GM18870 (cell line): ENCODE data around the gene MTHFSD.

Experiments used
- ATAC-seq: cut with Tn5 transposase; IDR thresholded peaks from one replicate; pipeline ENCODE4 v1.9.1; 2021; ENCODE audit warnings: moderate library complexity; ENCODE audit not compliant: unreplicated experiment

MTHFSD gene

DNA sequence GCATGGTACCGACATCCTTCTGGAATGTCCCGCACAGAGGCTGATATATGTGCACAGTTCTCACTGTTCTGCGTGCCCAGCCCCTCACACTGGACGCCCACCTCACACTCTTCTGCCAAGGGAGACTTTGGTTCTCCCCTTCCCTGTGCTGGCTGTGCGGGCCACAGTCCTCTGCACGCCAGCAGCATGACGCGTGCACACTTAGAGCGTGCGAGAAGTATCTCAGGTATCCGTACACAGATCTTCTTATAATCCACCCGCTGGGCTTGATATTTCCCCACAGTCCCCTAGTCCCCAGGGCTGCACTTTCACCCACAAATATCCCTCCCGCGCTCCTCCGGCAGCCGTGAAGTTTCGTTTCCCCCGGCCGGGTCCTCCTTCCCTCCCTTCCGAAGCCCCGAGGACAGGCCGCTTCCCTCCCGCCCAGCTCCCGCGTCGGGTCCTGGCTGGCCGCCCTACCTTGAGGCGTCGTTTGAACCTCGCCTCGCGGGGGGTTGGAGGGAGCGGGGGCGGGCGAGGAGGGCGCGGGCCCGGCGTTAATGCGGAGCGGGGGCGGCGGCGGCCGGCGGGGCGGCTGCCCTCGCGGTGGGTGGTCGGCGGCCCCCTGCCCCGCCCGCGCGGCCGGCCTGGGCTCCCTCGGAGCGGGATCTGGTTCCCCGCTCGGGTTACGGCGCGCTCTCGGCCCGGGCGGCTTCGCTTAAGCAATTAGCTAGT lies 49.7 kb downstream of the MTHFSD start:
- ATAC-seq: no peak

DNA sequence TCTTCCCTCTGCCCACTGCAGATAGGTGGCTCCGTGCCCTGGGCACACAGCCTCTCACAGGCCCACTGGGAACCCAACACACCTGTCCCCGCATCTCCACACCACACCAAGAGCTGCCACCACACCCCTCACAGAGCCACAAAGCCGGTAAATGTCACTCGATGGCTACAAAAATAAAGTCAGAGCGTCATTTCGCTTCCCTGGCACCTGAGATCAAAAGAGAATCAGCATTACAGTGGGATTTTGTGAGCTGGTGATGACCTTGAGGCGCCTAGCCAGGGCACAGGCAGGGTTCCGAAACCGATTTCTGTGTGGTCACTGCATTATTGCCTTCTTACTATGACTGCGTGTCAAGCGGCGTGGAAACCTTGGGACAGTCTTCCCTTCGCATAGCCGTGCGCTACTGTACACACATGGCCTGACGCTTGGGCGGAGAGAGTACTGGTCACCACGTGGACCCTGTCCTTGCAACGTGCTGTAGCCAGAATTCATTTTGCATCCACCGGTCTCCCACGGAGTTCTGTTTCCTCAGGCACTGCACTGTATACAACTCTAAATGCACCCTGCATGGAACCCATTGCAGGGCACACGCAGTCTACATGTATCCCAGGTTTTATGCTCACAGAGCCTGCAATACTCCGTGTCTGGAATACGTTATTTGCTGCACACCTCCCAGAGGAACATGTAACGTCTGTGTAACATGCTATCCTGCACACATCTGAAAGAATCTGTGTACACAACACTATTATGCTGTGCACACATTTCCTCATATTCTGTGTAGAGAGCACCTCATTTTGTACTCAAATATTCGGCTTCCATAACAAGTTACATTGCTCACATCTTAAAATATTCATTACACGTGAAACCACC lies 50.5 kb downstream of the MTHFSD start:
- ATAC-seq: no peak

DNA sequence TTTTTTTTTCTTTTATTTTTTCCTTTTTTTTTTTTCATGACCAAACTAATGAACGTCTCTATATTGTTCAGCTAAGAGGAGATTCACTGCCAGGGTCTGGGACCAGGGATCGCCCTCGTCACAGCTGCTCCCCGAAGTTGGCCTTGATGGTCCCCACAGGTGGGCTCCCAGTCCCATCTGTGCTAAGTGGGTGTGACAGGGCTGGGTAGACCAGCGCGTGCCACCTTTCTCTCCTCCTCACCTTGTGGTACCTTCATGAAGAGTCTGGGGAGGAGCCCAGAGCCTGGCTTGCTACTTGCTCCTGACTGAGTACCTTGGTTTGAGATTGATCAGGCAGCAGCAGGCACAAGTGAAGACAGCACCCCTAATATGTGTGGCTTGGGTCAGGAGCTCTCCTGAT lies 51.2 kb downstream of the MTHFSD start:
- ATAC-seq: no peak

DNA sequence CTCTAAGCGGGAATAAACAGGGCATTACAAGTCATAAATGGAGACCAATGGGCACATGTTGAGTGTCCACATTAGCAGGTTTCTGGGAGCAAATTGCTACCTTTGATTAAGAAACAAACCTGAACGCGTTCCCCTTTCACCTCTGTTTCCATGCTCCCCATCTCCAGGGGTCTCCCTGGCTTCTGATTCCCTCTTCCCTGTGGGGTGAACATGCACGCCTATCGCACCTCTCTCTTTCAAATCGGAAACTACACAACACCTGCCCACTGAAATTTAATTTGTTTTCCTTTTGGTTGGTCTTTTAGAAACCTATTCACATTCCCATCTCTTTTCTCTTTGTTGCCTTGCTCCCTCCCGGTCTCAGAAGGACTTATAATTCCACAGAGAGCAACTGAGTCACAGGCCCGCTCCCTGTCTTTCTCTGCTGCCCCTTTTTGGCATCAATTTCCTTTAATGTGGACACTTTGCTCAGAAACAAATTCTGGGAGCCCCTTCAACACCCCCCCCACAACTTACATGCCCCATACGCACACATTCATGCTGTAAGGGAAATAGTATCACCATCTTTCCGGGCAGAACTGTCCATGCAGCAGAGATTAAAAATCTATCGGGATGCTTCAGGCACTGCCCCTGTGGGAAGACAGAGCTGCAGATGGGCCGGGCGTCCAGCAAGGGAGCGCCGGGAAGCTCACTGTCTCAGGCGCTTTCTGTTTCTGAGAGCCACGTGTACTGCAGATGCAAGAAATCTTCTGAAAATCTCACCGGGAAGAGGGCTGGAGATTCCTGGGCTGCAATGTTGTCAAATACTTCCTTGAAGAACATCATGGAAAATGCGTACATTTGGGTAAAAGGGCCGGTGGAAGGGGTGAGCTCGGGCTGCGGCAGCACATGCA lies 51.9 kb downstream of the MTHFSD start:
- no peak for ATAC-seq

DNA sequence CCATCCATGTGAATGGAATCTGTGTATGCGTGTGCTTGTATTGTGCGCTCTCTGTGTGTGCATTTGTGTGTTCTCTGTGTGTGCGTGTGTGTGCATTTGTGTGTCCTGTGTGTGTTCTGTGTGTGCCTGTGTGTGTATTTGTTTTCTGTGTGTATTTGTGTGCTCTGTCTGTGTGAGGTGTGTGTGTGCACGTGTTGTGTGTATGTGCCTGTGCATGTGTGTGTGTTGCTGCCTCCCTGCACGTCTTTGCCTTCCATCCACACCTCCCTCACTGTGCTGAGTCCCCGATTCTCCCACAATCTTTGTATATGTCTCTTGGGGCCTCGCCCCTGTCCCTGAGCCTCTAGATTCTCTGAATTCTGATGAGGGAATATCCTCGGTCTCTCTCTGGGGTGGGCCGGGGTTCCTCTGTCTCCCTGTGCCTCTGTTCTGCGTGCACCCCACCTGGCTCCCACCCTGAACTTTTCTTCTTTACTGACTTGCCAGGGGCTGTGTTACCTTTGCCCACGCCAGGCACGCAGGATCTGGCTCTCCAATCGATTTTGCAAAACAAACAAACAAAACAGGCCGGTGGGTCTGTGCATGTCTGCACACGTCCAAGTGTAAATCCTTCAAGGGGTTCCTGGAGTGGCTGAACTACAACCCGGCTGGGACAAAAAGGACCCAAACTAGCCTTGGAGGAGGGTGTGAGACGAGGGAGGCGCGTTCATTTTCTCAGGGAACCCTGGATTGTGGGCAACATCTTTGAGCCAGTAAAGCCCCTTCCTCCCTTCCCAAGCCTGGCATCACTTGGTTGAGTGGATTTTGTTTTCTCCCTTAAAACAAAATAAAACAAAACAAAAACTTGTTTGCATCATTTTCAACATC lies 52.8 kb downstream of the MTHFSD start:
- ATAC-seq: no peak

DNA sequence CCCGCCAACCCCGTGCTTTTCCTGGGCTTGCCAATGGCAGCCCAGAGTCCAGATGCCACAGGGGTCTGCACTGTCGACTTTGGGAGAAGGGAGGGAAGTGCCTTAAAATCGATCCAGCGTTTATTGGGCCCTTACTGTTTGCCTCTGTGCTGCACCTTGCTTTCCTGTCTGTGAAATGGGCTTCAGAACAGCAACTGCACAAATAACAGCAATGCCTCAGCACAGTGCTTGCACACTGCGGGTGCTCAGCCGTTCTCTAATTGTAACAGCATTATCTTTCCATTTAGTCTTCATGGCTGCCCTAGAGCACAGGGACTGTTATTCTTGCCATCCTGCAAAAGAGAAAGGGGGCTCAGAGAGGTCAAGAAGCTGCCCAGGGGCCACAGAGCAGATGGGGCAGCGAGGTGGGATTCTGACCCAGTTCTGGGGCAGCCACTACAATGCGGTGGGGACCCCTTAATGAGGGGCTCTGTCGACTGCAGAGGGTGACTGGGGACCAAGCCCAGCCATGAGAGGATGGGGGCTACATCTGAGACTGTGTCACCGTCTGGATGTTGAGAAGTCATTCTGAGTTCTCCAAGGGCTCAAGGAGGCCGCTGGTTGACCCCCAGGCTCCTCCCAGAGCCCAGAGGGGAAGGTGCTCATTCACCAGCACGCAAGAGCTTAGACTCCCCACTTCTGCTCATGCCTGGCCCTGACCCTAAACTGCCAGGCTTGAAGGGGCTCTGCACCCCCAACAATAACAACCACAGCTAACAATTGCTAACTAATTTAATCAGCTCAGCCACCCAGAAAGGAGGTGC lies 54.1 kb downstream of the MTHFSD start:
- no peak for ATAC-seq

DNA sequence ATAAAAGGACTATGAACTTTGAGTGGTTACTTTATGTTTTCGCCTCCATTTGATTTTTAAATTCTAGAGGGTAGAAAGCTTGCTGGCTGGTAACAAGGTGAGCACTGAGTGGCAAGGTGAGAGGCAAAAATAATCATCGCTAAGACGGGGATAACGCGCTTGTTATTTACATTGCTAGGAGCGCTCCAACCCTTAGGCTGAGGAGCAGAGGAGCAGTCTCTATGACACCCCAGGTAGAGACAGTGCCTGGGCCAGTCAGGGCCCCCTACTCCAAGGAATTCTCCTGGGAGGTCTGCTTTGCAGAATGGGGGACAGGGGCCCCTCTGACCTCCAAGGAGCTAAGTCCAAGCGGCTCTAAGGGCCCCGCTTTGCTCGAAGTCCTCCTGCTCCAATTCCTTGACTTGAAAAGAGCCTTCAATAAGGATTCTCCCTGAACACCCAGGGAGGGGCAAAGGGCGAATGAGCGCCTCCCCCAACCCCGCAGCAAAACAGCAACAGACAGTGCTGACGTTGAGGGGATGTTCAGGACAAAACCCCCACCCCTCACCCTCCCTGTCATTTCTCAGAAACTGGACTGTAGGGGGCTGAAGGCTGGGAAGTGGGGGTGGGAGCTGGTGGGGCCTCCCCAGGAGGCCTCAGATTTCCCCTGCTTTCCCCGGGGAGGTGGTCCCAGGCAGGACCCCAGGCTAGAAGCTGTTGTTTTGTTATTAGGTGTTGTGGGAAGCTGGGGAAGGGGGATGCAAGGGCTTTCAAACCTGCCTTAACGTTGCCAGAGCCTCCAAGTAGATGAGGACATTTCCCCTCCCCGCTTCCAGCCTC lies 54.9 kb downstream of the MTHFSD start:
- ATAC-seq: no peak

DNA sequence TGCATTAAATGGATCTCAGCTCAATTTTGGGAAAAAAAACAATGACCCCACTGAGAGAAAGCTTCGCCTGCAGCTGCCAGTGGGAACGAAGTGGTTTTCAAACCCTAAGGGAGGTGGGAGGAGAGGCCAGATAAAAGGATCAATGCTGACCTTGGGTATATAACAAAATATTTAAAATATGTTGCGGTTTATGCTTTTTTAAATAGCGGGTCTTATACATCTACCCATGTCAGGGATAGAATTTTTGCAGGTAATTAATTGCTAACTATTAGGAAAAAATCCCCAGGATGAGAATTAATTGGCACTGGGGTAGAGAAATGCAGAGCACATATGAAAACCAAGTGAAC lies 55.6 kb downstream of the MTHFSD start:
- no peak for ATAC-seq

DNA sequence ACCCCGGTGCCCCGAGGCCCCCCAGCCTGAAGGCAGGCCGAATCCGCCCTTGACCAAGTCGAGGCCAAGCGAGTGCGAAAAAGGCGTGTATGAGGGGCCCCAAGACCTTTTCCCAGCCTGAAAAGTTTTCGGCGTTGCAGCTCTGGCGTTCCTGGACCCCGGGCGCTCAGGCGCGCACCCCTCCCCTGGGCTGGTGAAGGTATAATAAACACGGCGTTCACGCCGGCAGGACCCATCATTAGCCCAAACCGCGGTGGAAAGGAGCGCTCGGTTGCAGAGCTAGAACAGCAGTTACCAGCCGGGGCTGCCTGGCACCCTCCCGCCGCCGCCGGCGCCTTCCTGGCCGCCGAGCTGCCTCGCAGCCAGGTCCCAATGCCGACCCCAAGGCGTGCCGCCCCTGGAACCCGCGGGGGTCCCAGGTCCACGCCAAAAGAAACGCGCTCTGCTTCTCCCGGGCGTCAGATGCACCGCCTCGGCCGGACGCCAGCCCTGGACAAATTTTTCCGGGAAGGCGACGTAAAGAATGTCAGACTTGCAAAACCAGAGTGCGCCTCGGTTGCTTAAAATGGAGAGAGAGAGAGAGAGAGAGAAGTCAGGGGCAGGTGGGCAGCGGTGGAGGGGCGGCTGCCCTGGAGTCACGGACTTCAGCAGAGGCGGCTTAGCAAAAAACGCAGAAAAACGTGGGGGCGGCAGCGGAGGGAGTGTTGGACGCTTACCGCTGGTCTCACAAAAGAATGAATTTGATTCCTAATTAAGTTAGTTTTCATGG lies 56.2 kb downstream of the MTHFSD start:
- no peak for ATAC-seq

DNA sequence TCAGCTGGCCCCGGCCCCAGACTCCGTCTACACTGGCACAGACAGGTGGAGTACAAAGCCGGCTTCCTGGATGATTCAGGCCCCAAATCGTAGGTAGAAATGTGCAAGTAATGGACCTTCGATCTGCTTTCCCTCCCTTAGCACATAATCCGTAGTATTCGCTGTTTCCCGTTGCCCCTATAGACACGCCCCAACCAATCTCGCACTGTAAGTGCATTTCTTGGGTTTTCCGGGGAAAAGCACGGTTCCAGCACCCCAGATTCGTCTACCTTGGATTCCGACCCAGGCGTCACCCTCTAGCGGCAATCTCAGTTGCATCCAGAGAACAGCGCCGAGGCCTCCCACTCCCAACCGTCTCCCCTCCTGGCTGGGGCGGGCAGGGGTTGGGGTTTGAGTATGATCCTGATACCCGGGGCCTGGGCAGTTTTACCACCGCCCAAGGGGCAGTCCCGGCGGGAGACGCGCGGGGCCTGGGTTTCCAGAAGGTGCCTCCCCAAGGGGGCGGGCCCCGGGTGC lies 56.8 kb downstream of the MTHFSD start:
- no peak for ATAC-seq

DNA sequence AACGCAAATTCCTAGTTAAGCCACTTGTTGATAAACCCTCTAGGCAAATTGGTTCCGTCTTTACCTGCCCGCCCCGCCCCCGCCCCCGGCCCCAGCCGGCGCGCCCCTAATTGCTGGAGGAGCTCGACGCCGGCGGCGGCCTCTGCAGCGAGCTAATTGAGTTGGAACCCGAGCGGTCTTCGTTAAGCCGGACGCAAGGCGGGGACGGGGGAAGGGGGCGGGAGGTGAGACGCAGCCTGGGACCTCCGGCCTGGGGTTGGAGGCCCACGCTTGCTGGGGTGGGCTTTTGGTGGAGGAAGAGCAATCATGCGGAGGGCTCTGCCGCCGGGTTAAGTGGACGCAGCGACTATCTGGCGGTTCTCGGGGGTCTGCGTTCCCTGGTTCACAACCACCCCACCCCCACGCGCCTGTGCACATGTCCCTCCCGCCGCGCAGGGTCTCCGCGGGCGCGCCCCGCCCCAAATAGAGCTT lies 57.4 kb downstream of the MTHFSD start:
- ATAC-seq: no peak

DNA sequence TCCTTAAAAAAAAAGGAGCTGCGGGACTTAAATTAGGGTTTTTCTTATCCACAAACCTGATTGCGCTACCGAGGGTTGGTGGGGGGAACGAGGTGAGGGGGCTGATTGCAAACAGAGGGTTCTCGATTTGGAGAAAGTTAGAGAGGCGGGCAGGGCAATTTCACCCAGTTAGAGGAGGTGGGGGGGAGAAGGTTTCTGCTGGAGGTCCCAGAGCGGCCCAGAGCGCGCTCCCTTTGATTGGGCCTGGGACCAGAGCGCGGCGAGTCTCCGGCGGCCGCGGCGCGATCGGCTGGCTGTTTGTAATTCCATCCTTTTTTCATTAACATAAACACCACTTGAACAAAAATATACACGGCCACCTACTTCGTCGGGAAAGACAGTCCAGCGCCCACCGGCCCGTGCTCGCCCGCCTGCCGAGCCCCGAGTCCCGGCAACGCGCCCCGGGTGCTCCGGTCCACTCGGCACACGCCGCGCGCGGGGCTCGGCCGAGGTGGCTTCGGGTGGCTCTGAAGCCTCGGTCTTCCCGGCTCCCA lies 58.0 kb downstream of the MTHFSD start:
- ATAC-seq: no peak

DNA sequence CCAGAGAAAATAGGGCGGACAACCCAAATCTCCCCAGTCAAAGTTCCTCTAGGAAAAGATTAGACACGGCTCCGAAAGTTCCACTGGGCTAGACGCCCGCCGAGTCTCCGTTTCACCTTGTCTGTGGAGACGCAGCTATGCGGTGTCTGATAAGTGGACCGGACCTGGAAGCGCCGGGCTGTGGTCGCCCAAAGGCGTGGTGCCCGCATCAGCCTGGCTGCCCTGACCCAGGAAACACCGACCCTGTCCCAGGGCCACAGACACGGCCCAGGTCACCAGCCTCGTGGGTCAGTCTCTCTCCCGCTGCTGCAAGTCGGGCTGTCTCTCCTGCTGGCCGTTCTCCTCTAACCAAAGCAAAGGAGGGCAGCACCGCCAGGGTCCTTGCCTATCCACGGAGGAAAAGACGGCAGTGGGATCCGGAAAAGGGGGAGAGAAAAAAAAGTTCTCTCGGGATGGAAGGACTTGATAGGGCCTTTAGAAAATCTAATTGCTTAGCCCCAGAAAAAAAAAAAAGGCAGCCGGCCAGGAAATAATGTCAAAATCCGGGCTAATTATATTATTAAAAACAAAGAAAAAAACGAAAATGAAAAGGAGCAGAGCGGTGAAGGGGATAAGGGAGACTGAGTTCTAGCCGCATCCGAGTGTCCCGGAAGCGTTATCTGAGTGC lies 58.6 kb downstream of the MTHFSD start:
- ATAC-seq: no peak

DNA sequence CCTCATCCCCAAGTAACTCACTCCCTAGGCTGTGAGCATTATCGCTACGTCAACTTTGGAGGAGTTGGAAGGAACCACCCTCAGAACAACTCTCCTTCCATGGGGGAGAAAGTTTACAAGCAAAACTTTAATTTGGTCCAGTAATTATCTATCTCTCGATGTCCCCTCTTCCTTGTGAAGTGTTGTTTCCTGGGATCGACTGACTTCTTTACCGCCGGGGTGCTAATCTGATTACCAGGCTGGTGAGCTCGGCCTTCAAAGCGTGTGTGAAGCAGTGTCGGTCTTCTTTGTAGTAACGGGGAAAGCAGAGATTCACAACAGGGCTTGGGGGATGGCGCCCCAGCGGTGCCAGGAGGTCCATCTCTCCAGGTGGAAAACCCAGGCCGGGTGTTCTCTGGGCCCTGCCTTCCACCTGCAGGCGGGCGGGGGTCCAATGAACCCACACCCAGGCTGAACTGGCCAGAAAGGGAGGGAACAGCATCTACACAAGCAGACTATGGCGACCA lies 59.2 kb downstream of the MTHFSD start:
- ATAC-seq: no peak

DNA sequence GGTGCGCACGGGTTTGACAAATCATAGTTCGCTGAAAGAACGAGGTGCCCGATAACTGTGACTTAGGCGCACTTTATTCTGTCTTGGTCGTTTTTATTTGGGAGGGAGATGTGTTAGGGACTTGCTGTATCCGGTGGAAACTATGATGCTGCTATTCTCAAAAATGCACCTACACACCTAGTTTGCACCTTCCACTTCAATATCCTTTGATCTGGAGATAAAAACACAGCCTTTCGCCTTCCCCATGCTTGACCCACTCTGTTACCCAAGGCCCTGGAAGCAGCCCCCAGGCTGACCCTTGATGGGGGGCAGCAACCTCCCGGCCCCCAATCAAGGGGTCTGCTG lies 59.7 kb downstream of the MTHFSD start:
- ATAC-seq: no peak

DNA sequence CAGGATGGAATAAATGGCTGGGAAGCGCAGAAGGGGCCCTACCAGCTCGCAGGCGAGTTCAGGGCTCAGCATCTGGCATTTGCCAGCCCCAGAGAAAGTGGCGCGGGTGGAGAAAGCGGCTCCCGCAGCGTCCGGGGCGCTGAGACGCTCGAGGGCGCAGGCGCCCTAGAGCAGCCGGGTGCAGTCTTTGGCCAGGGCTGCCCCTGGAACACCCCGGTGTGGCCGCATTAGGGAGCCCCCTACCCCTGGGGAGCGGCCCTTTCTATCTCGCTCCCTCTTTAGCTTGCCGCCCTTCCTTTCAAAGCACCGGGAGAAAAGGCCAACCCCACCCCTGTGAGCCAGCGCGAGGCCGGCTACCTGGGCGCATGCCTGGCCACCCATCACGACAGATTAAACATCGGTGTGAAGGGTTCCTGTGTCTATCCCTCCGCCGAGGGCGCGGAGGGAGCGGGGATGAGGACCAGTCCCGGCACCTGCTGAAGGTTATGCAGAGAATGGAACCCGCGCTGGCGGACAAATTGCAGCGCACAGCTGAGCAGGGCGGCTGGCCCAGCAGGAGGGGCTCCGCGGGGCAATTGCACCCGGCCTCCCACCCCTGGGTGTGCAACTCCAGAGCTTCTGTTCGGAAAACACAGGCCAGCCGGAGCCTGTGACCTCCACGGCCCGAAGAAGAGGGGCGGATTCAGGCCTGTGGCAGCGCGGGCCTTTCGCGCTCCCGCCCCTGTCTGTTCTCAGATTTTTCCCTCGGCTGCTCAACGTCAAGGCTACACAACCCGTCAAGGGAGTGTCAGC lies 60.3 kb downstream of the MTHFSD start:
- ATAC-seq: no peak
